GM12892 (cell line): Measurements from ENCODE around the gene PRKAG2.

Source experiments
- POLR2A ChIP-seq: IDR thresholded peaks from 2 replicates; pipeline ENCODE4 v1.6.1; 2011; ENCODE audit warnings: low read depth, low read length, control low read depth
- POLR2AphosphoS5 ChIP-seq: IDR thresholded peaks from 2 replicates; pipeline ENCODE4 v1.6.1; 2011; ENCODE audit warnings: low read depth, low read length, control low read depth

DNA sequence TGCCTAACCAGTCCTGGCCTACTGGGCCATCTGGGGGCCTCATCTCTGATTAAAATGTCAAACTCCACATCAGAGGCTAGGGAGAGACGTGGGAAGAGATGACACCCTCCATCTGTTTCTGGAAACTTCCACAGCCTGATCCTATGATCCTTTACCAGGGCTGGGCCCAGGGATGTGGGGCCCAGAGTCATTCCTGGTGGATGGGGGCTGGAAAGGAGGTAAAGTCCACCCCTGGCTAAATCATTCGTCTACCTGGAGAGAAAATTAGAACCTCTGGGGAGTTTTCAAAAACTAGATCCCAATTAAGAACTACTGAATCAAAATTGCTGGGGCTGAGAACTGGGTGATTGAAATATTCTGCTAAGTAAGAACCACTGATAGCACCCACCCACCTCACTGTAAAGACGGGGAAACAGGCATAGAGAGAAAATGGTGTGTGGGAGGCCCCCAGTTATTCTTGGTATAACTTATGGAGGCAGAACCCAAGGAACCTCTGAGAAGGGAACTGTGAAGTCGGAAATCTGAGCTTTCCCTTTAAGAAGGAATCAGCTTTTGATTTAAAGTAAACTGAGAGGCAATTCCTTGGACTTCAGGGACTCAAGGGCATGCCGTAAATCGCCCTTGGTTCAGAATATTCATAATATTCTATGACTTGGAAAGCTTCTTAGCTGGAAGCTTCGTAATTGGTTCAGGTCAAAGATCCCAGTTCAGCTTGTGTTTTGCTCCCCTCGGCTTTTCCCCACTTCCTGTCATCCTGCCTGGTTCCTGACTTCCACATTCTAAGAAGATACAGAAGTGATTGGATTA is 53.1 kb downstream of the PRKAG2 start:
- no peak for TF ChIP-seq POLR2AphosphoS5
- no peak for TF ChIP-seq POLR2A
